Measurements from ENCODE around the gene SYP.

The SYP gene

DNA sequence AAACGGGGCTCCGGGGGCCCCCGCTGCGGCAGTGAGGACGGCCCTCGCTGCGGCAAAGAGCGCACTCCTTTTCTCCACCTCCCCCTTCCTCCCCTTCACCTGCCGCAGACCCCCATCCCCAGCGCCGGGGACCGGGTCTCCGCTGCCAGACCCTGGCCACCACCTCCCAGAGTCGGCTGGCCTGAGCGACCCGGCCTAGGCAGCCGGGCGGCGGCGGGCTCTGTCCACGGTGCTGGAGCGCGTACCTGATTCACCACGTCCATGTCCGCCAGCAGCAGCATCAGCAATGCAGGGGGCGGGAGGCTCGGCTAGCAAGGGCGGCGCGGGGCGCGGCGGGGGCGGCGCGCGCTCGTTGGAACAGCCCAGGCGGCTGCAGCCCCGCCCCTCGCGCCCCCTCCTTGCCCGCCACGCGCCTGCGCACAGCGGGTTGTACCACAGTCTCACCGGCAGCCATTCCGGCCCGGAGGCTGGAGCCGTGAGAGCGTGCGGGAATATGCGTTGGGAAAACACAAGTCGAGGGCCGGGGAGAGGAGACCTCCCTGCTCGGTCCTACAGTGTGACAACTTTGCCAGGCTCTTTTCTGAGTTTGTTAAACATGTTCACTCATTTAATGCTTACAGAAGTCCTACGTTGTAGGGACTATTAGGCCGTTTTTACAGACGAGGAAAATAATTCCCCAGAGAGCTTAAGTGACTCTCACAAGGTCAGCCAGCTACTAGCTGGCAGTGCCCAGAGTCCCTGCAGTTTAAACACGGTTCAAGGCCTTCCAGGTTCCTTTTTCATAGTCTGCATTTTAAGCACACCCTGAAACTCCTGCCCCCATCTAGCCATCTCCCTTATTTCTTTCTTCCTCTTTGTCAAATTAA, at the start of gene SYP:
Gene SYP (minus strand): TSS at position 288 of the 866 bp plus-strand sequence. CDS start 7 bp downstream, at position 281.
- peak; percentile 58 to 72 for DNase-seq

DNA sequence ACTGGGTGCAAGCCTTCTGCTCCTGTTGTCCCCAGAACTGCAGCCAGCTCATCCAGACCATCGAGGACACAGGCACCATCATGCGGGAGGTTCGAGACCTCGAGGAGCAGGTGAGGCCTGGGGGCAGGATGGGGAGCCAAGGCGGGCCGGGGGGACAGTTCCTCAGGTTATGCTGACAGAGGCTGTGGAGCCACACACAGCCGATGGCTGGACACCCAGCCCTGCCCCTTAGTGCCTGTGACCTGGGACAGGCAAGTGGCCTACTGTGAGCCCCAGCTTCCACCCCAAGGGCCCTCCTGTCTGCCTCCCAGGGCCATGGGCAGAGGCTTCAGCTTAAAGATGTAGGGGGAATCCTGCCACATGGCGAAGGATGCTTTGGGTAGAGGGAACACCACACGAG, 49.6 kb upstream of the SYP start:
- no peak for DNase-seq

DNA sequence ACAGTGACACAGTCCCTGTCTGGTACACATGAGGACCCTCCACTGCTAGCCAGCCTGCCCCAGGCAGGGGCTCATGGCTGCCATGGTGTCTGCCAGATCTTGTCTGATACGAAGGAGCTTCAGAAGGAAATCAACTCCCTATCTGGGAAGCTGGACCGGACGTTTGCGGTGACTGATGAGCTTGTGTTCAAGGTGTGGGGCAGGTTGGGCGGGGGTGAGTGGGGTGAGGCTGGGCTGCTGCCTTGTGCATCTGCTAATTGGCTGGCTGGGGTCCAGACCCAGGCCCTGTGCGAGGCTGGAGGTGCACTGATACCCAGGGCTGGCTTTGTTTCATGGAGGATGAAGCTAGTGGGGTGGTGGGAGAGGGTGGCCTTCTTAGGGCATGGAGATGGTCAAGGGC, 49.1 kb upstream of the SYP start:
- no peak for DNase-seq

DNA sequence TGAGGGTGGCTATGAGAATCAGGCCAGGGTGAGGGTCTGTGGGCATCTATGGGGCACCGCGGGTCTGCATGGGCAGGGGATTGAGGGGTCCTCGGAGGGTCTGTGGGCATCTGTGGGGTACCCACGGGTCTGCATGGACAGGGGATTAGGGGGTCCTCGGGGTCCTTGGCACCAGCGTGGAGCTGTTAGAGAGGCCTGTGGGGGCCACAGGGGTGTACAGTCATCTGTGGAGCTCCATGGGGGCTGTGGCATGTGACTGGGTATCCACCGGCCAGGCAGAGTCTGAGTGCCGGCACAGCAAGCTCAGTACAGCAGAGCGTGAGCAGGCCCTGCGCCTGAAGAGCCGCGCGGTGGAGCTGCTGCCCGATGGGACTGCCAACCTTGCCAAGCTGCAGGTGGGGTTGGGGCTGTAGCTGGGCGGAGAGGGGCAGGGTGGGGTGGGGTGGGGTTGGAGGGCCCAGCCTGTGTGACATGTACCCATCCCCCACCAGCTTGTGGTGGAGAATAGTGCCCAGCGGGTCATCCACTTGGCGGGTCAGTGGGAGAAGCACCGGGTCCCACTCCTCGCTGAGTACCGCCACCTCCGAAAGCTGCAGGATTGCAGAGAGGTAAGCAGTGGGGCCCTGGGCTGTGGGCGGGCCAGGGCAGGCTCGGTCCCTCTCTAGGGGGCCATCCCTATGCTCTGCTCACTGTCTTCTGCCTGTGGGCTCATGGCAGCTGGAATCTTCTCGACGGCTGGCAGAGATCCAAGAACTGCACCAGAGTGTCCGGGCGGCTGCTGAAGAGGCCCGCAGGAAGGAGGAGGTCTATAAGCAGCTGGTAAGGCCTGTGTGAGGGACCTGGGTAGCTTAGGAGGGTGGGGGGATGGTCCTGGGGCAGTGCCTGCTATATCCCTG, 48.2 kb upstream of the SYP start:
- DNase-seq = no peak

DNA sequence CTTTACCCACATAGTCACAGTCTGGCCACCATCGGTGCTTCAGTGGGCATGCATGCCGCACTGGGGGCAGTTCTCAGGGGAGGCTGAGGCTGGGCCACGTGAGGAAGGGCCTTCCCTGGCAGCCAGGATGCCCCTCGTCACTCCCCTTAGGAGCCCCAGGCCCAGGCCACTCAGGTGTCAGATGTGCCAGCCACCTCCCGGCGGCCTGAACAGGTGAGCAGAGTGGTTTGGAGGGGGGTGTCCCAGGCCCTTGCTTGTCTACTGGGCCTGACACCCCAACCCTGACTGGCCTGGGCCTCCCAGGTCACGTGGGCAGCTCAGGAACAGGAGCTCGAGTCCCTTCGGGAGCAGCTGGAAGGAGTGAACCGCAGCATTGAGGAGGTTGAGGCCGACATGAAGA, 47.4 kb upstream of the SYP start:
- no peak for DNase-seq

DNA sequence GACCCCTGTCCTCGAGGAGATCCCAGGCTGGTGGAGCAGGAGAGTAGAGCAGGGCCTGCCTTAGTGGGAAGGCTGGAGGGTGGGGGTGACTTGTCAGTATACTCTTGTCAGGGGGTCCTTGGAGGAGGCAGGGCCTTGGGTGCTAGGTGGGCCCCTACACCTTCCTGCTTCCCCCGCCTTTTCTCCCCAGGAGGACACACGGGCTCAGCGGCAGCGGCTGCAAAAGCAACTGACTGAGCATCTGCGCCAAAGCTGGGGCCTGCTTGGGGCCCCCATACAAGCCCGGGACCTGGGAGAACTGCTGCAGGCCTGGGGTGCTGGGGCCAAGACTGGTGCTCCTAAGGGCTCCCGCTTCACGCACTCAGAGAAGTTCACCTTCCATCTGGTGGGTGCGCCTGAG, 46.5 kb upstream of the SYP start:
- DNase-seq = no peak

DNA sequence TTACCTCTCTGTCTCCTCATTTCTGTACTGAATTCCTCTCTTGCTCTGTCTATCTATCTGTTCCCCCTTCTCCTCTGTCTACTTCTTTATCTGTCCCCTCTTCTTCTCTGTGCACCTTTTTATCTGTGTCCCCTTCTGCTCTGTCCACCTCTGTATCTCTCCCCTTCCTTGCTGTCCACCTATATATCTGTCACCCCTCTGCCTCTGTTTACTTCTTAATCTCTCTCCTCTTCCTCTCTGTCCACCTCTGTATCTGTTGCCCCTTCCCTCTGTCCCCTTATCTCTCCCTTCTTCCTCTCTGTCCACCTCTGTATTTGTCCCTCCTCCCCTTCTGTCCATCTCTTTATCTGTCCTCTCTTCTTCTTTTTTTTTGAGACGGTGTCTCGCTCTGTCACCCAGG, 44.2 kb upstream of the SYP start:
- DNase-seq = no peak

DNA sequence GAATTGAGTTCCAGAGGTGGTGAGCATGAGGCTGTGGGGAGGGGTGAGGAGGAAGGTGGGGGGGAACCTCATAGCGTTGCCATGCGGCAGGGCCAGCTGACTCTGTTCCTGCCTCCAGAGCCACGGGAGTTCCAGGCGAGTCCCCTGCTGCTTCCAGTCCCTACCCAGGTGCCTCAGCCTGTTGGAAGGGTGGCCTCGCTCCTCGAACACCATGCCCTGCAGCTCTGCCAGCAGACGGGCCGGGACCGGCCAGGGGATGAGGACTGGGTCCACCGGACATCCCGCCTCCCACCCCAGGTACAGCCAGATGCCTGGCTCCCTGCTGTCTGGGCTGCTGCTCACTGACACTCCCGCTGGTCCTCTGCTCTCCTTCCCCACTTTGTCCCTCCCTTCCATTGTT, 43.2 kb upstream of the SYP start:
- no peak for DNase-seq

DNA sequence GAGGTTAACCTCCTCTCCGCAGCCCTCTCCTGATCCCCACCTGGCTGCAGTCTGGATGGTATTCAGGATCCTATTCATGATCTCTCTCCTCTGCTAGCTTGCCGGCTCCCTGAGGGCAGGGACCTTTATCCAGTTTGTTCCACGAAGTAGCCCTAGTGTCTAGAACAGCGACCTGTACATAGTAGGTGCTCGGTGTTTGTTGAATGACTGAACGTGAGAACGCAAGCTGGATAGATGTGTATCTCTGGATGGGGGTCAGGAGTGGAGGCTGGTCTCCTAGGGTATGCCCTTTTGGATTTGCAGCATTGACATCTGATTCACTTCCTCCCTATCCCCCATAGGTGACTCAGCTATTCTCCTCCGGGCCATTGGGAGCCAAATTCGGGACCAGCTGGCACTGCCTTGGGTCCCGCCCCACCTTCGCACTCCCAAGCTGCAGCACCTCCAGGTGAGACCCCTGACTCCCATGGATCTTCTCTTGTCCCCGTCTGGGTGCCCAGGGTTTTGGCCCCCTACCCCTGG, 42.6 kb upstream of the SYP start:
- DNase-seq = no peak

DNA sequence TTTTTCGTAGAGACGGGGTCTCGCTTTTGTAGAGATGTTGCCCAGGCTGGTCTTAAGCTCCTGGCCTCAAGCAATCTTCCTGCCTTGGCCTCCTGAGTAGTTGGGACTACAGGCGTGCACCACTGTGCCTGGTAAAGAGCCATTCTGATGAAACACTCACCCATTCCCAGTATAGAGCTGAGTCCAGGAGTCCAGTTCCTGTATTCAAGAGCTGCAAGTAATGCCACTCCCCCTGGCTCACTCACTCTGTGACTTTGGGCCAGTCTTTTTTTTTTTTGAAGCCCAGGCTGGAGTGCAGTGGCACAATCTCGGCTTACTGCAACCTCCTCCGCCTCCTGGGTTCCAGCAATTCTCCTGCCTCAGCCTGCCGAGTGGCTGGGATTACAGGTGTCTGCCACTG, 38.7 kb upstream of the SYP start:
- no peak for DNase-seq

DNA sequence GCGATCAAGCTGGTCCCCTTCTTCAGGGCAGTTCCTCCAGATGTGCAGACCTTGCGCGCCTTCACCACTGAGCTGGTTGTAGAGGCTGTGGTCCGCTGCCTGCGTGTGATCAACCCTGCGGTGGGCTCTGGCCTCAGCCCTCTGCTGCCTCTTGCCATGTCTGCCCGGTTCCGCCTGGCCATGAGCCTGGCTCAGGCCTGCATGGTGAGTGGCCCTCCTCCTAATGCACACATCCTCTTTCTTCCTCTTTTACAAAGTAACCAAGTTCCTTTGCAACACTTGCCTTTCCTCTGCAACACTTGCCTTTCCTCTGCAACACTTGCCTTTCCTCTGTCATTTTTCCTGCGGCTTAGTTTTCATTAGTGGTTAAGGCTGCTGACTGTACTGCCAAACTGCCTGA, 37.1 kb upstream of the SYP start:
- peak; percentile 73 to 81 for DNase-seq

DNA sequence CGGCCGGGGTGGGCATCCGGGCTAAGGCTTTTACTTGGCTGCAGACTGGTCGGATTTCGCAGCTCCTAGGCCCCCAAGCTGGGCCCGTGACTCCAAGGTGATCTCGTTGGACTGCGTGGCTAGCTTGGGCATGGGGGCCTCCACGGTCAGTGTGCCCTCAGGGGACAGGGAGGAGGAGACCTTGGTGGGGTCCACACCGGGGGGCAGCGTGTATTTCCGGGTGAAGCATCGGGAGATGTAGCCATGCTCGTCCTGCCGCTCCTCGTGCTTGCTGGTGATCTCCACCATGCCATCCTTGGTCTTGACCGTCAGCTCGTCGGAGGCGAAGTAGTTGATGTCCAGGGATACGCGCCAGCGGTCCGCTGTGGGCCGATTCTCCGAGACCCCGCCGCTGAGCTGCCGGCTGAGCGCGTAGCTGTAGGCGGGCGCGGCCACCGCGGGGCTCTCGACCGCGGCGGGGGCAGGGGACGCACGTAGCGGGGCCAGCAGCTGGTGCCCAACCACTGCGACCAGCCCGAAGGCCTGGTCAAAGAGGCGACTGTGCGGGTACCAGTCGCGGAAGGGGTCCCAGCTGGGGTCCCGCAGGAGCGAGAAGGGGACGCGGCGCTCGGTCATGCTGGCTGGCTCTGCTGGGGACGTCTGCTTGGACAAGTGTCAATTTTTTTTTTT, 34.0 kb upstream of the SYP start:
- no peak for DNase-seq

DNA sequence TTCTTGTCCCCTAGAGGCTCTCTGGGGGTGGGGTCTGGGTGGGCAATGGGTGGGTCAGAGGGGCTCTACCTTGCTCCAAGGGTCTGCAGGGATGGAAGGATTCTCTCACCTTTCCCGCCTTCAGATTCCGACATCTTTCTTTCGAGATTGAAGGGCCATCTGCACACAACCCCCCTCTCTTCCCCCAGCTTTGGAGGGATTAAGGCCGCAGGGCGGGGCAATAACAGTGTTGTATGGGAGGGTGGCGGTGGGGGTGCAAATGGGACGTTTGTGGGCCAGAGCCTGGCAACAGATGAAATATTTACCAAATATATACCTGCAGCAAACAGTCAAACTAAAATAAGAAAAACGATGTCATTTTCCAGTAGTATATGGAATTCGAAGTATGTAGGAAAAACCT, 33.2 kb upstream of the SYP start, which contains the start of gene CACNA1F:
Gene CACNA1F (minus strand): TSS at position 165 of the 400 bp plus-strand sequence. CDS start 31 bp downstream, at position 134.
- no peak for DNase-seq

DNA sequence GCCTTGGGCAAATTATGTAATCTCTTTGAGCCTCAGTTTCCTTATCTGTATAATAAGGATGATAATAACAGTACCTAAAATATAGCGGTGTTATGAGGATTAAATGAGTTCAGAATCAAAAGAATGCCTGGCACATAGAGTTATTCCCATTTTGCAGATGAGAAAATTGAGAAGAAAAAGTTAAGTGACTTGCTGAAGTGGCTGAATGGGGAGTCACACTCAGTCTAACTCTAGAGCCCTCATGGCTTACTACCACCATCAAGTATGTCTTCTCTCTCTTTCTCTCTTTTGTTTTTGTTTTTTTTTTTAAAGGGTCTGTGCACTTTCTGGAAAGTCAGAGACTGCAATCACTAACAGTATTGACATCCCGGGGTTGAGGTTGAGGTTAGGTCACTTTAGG, 32.5 kb upstream of the SYP start:
- no peak for DNase-seq

DNA sequence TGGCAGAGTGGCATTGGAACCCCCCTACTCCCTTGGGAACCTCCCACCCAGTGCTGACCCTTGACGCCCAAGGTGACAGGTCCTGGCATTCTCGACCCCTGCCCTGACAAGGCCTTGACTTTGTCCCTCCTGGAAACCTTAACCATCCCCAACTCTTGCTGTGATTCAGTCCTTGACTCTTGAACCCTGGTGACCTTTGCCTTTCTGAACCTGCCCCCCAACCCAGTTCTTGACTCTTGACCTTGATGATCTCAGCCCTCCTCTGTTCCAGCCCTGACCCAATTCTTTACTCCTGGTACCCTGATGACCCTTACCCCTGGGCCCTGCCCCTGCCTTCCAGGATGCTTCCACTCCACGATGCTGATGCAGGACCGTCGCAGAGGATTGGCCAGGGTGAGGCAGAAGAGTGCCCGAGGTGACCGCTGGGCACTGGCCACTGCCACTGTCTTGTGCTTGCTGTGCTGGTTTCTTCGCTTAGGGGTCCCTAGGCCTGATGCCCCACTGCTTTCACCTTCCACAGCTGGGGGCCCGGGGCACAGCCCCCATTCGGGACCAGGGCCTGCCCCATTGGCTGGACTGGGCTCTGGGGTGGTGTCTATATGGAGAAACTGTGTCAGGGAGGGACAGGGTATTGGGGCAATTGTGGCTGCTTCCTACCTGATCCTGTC, 31.5 kb upstream of the SYP start:
- no peak for DNase-seq

DNA sequence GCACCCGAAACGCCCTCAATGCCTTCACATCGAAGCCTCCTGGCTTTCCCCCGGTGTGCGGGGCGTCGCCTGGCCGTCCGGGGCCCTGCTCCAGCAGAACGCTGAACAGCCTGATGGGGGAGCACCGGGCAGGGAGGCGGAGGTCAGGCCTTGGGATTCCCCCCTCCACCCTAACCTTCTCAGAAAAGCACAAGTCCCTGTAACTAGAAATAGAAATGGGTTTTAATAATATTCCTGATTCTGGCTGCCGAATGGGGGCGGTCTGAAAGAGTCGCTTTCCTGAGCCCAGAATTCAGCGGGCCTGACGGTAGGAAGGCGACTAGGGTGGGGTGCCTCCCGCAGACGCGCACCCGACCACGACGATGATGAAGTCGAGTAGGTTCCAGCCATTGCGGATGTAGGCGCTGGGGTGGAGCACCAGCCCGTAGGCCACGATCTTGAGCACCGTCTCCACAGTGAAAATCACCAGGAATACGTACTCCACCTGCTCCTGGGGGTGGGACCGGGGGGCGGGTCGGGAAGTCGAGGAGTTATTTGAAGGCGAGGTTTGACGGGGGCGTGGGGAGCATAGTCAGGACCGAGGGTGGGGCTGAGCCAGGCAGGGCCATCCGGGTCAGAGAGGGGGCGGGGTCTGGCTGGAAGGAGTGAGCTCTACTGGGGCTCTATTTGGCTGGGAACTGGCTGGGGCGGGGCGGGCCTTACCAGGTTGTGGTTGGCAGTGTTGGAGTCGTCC, 30.7 kb upstream of the SYP start:
- no peak for DNase-seq

DNA sequence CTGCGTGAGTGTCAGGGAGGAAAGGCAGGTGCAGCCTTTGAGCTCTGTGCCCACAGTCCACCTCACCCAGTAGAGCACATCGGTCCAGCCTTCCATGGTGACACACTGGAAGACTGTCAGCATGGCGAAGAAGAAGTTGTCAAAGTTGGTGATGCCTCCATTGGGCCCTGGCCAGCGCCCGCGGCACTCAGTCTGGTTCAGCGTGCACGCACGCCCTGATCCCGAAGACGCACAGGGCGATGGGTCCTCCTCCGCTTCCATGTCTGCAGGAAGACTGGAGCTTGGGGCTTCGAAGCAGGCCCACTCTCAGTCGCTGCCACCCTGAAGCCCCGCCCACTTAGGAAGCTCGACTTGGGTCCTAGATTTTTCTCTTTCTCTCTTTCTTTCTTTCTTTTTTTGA, 28.2 kb upstream of the SYP start:
- no peak for DNase-seq

DNA sequence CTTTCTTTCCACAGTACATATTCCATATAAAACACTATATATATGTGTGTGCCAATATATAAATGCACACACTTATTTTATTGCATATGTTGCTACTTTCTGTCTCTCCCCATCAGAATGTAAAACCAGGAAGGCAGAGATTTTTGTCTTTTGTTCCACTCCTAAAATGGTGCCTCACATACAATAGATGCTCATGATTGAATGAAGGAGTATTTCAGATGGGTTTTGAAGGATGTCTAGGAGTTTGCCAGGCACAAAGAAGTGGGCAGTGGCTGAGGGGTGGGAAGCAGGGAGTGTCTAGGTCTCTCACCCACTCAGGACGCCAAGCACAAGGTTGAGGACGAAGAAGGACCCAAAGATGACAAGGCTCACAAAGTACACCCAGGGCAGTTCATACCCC, 27.7 kb upstream of the SYP start:
- DNase-seq = no peak

DNA sequence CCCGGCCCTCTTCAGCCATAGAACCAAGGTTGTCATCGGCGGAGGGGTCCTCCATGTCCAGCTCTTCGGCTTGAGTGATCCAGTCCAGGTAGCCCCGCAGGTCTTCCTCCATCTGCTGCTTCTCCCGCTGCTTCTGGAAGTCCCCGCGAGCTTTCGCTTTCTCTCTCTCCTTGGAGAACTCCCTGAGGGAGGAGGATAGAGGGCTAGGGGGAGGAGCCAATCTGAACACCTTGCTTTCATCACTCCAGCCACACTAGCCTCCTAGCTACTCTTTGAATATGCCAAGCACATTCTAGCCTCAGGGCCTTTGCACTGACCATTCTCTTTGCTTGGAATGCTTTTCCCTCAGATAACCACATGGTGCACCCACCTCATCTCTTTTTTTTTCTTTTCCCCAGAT, 27.0 kb upstream of the SYP start:
- no peak for DNase-seq

DNA sequence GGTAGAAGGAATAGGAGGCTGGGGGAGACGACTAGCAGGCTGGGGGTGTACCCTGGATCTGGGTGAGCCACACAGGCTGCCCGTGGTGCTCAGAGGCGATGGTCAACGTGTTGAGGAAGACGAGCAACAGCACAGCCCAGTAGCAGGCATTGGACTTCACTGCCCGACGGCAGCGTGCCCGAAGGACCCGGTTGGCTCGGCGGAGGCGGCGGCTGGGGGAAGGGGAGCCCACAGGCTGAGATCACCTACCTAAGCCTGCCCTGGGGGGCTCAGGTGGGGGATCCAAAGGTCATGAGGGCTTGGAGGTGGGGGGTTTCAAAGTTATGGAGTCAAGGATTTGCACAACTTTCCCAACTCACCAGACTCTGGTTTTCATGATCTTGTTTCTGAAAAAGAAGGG, 25.9 kb upstream of the SYP start:
- DNase-seq = no peak

DNA sequence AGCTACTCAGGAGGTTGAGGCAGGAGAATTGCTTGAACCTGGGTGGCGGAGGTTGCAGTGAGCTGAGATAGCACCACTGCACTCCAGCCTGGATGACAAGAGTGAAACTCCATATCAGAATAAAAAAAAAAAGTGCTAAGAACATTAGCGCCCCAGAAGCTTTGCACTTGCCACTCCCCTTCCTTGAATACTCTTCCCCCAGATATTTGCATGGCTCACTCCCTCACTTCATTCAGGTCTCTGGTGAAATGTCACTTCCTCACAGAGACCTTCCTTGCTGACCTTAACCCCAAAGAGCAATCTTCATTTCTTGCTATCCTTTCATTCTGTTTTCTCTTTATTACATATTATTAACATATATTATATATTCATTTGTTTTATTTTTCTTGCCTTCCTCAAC, 21.9 kb upstream of the SYP start:
- no peak for DNase-seq

DNA sequence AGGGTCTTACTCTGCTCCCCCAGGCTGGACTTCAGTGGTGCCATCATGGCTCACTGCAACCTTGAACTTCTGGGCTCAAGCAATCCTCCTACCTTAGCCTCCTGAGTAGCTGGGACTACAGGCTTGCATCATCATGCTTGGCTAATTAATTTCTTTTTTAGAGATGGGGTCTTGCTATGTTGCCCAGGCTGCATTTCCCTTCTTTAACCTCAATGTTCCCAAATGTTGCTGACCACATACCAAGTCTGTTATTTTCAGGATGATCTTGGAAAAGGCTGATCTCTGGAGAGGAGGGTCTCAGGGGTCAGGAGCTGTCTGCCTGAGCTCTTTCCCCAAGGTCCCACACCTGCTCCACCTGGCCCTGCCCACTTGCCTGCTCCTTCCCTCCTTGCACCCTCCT, 20.1 kb upstream of the SYP start:
- DNase-seq = no peak
